Peyer's patch (tissue), 4 donors: ENCODE results near the gene ITK. TPM values are rescaled to one million over a fixed set of nuclear protein-coding genes. Genes with fewer than 3 reads are reported as not detected.

Experiments used
- DNase-seq, 3 donors: peaks; one replicate each; pipeline ENCODE4 v3.0.0-alpha.2; 2017 to 2019
- H3K27ac ChIP-seq, 4 donors: fragments of 200-600 bp; sonication (generic); one replicate each; pipeline ENCODE4 v1.5.1; 2016 to 2019
- H3K27me3 ChIP-seq, 2 donors: fragments of 200-600 bp; sonication (generic); one replicate each; pipeline ENCODE4 v1.5.1; 2019
- H3K36me3 ChIP-seq, 3 donors: fragments of 200-600 bp; sonication (generic); one replicate each; pipeline ENCODE4 v1.5.1; 2016 to 2019
- H3K4me1 ChIP-seq, 4 donors: fragments of 200-600 bp; sonication (generic); one replicate each; pipeline ENCODE4 v1.5.1; 2016 to 2019
- H3K4me3 ChIP-seq, 4 donors: fragments of 200-600 bp; sonication (generic); 1 replicate in 3 of 4; 2 replicates in 1 of 4; pipeline ENCODE4 v1.5.1; 2016 to 2019; ENCODE audit warnings: mild to moderate bottlenecking in 1 of 4
- H3K9me3 ChIP-seq, 4 donors: fragments of 200-600 bp; sonication (generic); one replicate each; pipeline ENCODE4 v1.5.1; 2016 to 2019; ENCODE audit warnings: mild to moderate bottlenecking in 1 of 4
- POLR2A ChIP-seq, 2 donors: fragments of 450-650 bp; IDR thresholded peaks; one replicate each; pipeline ENCODE4 v1.5.1; 2017; ENCODE audit warnings: antibody characterized with exemption in 2 of 2, mild to moderate bottlenecking in 2 of 2, moderate library complexity in 2 of 2
- total RNA-seq, 4 donors: library from RNA; depleted of rRNA; stranded (reverse); fragments of >200 nt; gene quantifications; one replicate each; pipeline ENCODE4 v1.1.0, GENCODE V29; 2016
- TF ChIP-seq, protein P1 (sequence below), 6 experiments: fragments of 450-650 bp in 4 of 6; fragments of 200-600 bp in 2 of 6; sonication (generic) in 1 of 6; IDR thresholded peaks; one replicate each; pipeline ENCODE4 v1.5.1; 2017 to 2019; ENCODE audit warnings: antibody characterized with exemption in 6 of 6, mild to moderate bottlenecking in 3 of 6, moderate library complexity in 1 of 6

ITK gene
- total RNA-seq, 4 donors from 2014 or later: 6.7 to 16.5 (median 6.9) TPM

DNA sequence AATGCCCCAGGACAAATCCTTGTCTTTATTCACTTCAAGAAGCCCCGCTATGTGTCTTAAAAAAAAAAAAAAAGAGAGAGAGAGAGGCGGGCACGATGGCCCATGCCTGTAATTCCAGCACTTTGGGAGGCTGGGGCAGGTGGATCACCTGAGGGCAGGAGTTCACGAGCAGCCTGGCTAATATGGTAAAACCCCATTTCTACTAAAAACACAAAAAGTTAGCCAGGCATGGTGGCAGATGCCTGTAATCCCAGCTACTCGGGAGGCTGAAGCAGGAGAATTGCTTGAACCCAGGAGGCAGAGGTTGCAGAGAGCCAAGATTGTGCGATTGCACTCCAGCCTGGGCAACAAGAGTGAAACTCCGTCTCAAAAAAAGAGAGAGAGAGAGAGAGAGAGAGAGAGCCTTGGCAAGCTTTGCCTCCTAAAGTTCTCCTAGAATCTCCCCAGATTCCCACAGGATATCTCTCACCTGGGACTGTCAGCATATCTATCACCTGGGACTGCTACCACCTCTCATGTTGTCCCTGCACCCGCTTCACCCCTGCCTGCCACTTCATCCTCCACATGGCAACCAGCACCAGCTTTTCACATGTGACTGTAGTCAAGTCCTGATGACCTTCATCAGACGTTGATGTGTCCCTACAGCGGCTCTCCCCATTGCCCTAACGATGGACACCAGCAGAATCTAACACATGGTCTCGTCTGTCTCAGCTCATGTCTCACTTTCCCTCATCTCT is 5.8 kb downstream of the ITK start:
- Histone ChIP-seq H3K36me3 (no peaks in the 10 kb centered on the region), H3K4me3 (peak overlapping the region in 2 of 4 donors; percentile 1 to 7), H3K4me1 (no peaks in the 10 kb centered on the region), H3K27ac (peak overlapping the region in 2 of 4 donors; percentile 7 to 36), H3K9me3 (no peaks in the 10 kb centered on the region), H3K27me3 (no peaks in the 10 kb centered on the region)
- DNase-seq: no peak
- TF ChIP-seq, protein P1, sequence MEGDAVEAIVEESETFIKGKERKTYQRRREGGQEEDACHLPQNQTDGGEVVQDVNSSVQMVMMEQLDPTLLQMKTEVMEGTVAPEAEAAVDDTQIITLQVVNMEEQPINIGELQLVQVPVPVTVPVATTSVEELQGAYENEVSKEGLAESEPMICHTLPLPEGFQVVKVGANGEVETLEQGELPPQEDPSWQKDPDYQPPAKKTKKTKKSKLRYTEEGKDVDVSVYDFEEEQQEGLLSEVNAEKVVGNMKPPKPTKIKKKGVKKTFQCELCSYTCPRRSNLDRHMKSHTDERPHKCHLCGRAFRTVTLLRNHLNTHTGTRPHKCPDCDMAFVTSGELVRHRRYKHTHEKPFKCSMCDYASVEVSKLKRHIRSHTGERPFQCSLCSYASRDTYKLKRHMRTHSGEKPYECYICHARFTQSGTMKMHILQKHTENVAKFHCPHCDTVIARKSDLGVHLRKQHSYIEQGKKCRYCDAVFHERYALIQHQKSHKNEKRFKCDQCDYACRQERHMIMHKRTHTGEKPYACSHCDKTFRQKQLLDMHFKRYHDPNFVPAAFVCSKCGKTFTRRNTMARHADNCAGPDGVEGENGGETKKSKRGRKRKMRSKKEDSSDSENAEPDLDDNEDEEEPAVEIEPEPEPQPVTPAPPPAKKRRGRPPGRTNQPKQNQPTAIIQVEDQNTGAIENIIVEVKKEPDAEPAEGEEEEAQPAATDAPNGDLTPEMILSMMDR (IDR thresholded peaks at IDR 0.05): no peak
- TF ChIP-seq POLR2A (IDR thresholded peaks at IDR 0.05): no peak

DNA sequence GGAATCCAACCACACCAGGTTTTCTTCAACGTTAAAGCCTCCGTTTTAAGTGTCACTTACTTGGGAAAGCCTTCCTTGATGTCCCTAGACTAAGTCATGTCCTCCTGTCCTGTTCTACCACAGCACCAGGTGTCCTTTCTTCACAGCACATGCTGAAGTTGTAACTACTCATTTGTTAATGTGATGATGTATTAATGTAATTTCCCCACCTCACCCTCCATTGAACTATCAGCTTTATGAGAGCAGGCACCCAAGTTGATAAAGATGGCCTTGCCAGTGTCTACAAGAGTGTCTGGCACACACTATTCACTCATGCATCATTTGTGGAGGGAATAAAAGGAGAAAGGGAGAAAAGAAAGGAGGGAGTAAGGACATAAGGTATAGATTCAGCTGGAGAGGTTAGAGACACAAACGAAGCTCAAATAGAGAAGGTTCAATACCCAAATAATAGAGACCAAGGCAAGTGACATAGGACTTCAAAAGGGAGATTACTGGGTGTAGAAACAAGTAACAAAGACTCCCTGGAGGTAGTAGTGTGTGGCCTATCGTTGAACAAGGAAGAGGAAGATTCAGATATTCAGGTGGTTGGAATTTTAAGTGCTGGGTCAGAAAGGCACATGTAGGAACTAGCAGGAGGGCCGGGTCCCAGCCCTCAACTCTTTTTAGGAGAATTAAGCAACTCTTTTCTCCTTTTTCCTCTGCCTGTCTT is 6.6 kb downstream of the ITK start:
- TF ChIP-seq, protein P1 (IDR thresholded peaks at IDR 0.05): no peak
- Histone ChIP-seq H3K4me3 (peak overlapping the region in 2 of 4 donors; percentile 1 to 7), H3K27ac (peak overlapping the region in 2 of 4 donors; percentile 7 to 36), H3K9me3 (no peaks in the 10 kb centered on the region), H3K27me3 (no peaks in the 10 kb centered on the region), H3K36me3 (no peaks in the 10 kb centered on the region), H3K4me1 (no peaks in the 10 kb centered on the region)
- DNase-seq: no peak

DNA sequence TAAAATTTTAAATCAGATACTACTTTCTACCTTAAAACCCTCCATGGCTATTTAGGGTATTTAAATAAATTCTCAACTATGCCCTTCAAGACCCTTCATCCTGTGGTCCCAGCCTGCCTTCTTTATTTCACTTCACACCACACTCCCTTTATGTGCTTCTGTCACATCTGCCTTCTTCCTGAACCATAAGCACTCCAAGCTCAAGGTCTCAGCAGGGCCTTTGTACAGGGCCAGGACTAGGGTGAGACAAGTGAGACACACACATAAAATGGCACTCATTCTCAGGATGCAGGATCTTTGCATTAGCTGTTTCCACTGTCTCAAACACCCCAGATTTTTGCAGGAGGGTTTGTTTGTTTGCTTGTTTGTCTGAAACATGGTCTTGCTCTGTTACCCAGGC is 7.6 kb downstream of the ITK start:
- no peak for DNase-seq
- Histone ChIP-seq H3K4me1 (no peaks in the 10 kb centered on the region), H3K4me3 (no peak overlapping the region), H3K27ac (peak overlapping the region in 1 of 4 donors; percentile 36), H3K9me3 (no peaks in the 10 kb centered on the region), H3K36me3 (no peaks in the 10 kb centered on the region), H3K27me3 (no peaks in the 10 kb centered on the region)
- TF ChIP-seq, protein P1 (IDR thresholded peaks at IDR 0.05): no peak
- no peak for TF ChIP-seq POLR2A (IDR thresholded peaks at IDR 0.05)

DNA sequence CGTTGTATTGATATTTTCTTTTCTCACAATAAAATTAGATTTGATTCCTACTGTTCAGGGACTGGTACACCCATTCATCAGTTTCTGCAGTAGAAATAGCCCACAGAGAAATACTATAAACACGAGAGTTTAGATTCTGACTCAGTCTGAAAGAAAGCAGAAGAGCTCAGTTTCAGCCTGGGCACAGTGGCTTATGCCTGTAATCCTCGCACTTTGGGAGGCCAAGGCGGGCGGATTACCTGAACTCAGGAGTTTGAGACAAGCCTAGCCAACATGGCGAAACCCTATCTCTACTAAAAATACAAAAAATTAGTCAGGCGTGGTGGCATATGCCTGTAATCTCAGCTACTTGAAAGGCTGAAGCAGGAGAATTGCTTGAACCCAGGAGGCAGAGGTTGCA is 8.6 kb downstream of the ITK start:
- Histone ChIP-seq H3K9me3 (no peaks in the 10 kb centered on the region), H3K4me1 (no peaks in the 10 kb centered on the region)
- DNase-seq: no peak

DNA sequence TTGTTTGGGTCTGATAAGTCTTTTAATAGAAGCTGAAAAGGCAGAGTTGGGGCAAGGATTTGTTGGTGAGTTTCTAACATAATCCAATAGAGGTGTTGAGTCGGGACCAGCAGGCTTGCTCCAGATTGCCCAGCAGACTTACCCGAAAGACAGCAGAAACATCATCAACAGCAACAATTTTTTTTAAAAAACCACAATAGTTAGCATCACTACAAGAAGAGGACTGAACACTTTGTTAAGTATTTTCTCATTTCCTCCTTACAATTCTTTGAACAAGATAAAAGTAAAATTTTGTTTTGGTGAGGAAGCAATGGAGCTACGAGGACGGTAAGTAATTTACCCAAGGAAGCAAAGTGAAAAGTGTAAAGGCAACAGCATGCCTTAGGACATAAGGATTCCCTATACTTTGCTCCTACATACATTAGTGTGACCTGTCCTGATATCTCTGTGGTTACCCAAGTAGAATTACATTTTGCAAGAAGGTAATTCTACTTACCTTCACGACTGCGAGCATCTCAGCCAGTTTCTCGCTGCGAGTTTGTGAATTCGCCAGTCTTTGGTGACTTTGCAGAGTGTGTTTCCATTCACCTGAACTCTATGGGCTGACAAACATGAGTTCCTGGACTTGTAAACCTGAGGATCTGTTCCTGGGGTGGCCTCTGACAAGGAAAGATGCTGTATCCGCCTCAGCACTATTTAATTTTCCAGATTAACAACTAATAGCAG is 13.2 kb downstream of the ITK start:
- no peak overlapping the region for H3K4me3 ChIP-seq
- H3K27ac ChIP-seq: peak overlapping the region; percentile 50 to 71 (median 67)
- H3K4me1 ChIP-seq: no peaks in the 10 kb centered on the region
- H3K36me3 ChIP-seq: no peaks in the 10 kb centered on the region
- no peak for TF ChIP-seq POLR2A (IDR thresholded peaks at IDR 0.05)
- TF ChIP-seq, protein P1 (IDR thresholded peaks at IDR 0.05): no peak
- no peaks in the 10 kb centered on the region for H3K9me3 ChIP-seq
- peak in 1 of 3 donors; percentile 66 for DNase-seq
- no peaks in the 10 kb centered on the region for H3K27me3 ChIP-seq

More for the DNA sequence above, 8.6 kb downstream of the ITK start:
- Histone ChIP-seq H3K27ac (peak overlapping the region in 1 of 4 donors; percentile 36), H3K27me3 (no peaks in the 10 kb centered on the region), H3K4me3 (peak overlapping the region in 1 of 4 donors; percentile 6), H3K36me3 (no peaks in the 10 kb centered on the region)
- TF ChIP-seq, protein P1 (IDR thresholded peaks at IDR 0.05): no peak
- TF ChIP-seq POLR2A (IDR thresholded peaks at IDR 0.05): no peak
